ENCODE results near the gene TMEM127.
A peak's percentile ranks its signal among the peaks of the same experiment; 100 is the strongest.

The TMEM127 gene

GRCh38 chr2:96207774-96208142 is 58.0 kb downstream of the TMEM127 start:
- peak in 1 of 2 donors; percentile 10 for DNase-seq (ENCODE audit: low read depth in 1 of 2, low spot score in 1 of 2)

- DNase-seq (ENCODE audit: low read depth in 1 of 2, low spot score in 1 of 2) = no peak
These were observed 58.6 kb downstream of the TMEM127 start for GRCh38 chr2:96207073-96207773.

- DNase-seq (ENCODE audit: low read depth in 1 of 2, low spot score in 1 of 2) = no peak
These were observed 59.9 kb downstream of the TMEM127 start for GRCh38 chr2:96205888-96206287.

- DNase-seq (ENCODE audit: low read depth in 1 of 2, low spot score in 1 of 2) = no peak
These were observed 60.8 kb downstream of the TMEM127 start for GRCh38 chr2:96204836-96205624.

GRCh38 chr2:96203130-96204028 is 62.4 kb downstream of the TMEM127 start:
- DNase-seq (ENCODE audit: low read depth in 1 of 2, low spot score in 1 of 2) = no peak

GRCh38 chr2:96202152-96202854 is 63.5 kb downstream of the TMEM127 start:
- DNase-seq (ENCODE audit: low read depth in 1 of 2, low spot score in 1 of 2) = no peak

- no peak for DNase-seq (ENCODE audit: low read depth in 1 of 2, low spot score in 1 of 2)
These were observed 64.5 kb downstream of the TMEM127 start for GRCh38 chr2:96201338-96201737.

GRCh38 chr2:96198921-96199320 is 66.9 kb downstream of the TMEM127 start:
- no peak for DNase-seq (ENCODE audit: low read depth in 1 of 2, low spot score in 1 of 2)

All from activated CD4-positive, alpha-beta T cell treated with anti-CD3 and anti-CD28 coated beads, Interleukin-2, amount 50 U/mL, for 24 hours (primary cell).